NCI-H128 (cell line): ENCODE data around the gene TGM3.

Source experiments
- DNase-seq: peaks from one replicate; lab custom pipeline; 2025; ENCODE audit not compliant: unreplicated experiment; lab: John Stamatoyannopoulos, UW

The TGM3 gene

GRCh38 chr20:2378893-2379292 lies 83.1 kb downstream of the TGM3 start:
- DNase-seq, result no peak

GRCh38 chr20:2379511-2380229 lies 83.9 kb downstream of the TGM3 start:
- DNase-seq, result no peak

GRCh38 chr20:2380601-2381000 lies 84.8 kb downstream of the TGM3 start, which contains the start of gene TGM6:
TSS of gene TGM6 (plus strand) at chr20:2380901. CDS start at chr20:2380969, 68 bp downstream.
- DNase-seq, result no peak

GRCh38 chr20:2381303-2381702 lies 85.5 kb downstream of the TGM3 start:
- DNase-seq, result no peak

GRCh38 chr20:2382833-2383232 lies 87.0 kb downstream of the TGM3 start:
- DNase-seq, result no peak

GRCh38 chr20:2385026-2385425 lies 89.2 kb downstream of the TGM3 start:
- DNase-seq, result no peak

GRCh38 chr20:2385496-2385895 lies 89.7 kb downstream of the TGM3 start:
- no peak for DNase-seq

- no peak for DNase-seq
Measured at GRCh38 chr20:2386516-2387179, 90.8 kb downstream of the TGM3 start.

- DNase-seq, result no peak
Measured at GRCh38 chr20:2387180-2387577, 91.4 kb downstream of the TGM3 start.

- DNase-seq, result no peak
Measured at GRCh38 chr20:2387580-2387979, 91.8 kb downstream of the TGM3 start.
